Smooth muscle cell (in vitro differentiated cells): Measurements from ENCODE around the gene MAVS. TPM values are rescaled to one million over a fixed set of nuclear protein-coding genes. Genes with fewer than 3 reads are reported as not detected.

Source experiments
- DNase-seq: peaks from one replicate; lab custom pipeline; 2025; ENCODE audit not compliant: unreplicated experiment; lab: John Stamatoyannopoulos, UW
- H2AFZ ChIP-seq: fragments of 200-600 bp; sonication (generic); 2 replicates; pipeline ENCODE4 v1.6.0; 2016; ENCODE audit warnings: antibody characterized with exemption, low read depth, mild to moderate bottlenecking
- H3F3A ChIP-seq: fragments of 200-600 bp; sonication (generic); 2 replicates; pipeline ENCODE4 v1.6.0; 2017; ENCODE audit warnings: antibody characterized with exemption, low read depth
- H3K27ac ChIP-seq: fragments of 200-600 bp; sonication (generic); 2 replicates; pipeline ENCODE4 v1.5.1; 2016; ENCODE audit warnings: low read depth, mild to moderate bottlenecking
- H3K27me3 ChIP-seq: fragments of 200-600 bp; sonication (generic); 2 replicates; pipeline ENCODE4 v1.6.1; 2016; ENCODE audit warnings: low read depth, mild to moderate bottlenecking
- H3K36me3 ChIP-seq: fragments of 200-600 bp; sonication (generic); 2 replicates; pipeline ENCODE4 v1.5.1; 2016; ENCODE audit warnings: low read depth
- H3K4me1 ChIP-seq: fragments of 200-600 bp; sonication (generic); 2 replicates; pipeline ENCODE4 v1.5.1; 2016; ENCODE audit warnings: low read depth
- H3K4me2 ChIP-seq: fragments of 200-600 bp; sonication (generic); 2 replicates; pipeline ENCODE4 v1.6.0; 2016; ENCODE audit warnings: mild to moderate bottlenecking
- H3K4me3 ChIP-seq: fragments of 200-600 bp; sonication (generic); 2 replicates; pipeline ENCODE4 v1.5.1; 2016; ENCODE audit warnings: mild to moderate bottlenecking
- H3K79me2 ChIP-seq: fragments of 200-600 bp; sonication (generic); 2 replicates; pipeline ENCODE4 v1.6.0; 2016; ENCODE audit warnings: low read depth, mild to moderate bottlenecking
- H3K9ac ChIP-seq: fragments of 200-600 bp; sonication (generic); 2 replicates; pipeline ENCODE4 v1.6.0; 2016; ENCODE audit warnings: low read depth
- H3K9me3 ChIP-seq: fragments of 200-600 bp; sonication (generic); replicated peaks from 2 replicates; pipeline ENCODE4 v1.5.1; 2016; ENCODE audit warnings: low read depth
- H4K20me1 ChIP-seq: fragments of 200-600 bp; sonication (generic); 2 replicates; pipeline ENCODE4 v1.6.0; 2016; ENCODE audit warnings: low read depth
- CTCF ChIP-seq: fragments of 200-600 bp; sonication (generic); IDR thresholded peaks from 2 replicates; pipeline ENCODE4 v1.5.1; 2017; ENCODE audit warnings: borderline replicate concordance, mild to moderate bottlenecking, antibody characterized with exemption; ENCODE audit not compliant: insufficient read depth, poor library complexity, severe bottlenecking
- WGBS: methylation state at CpG from one replicate; pipeline ENCODE4 v1.1.7; 2016; ENCODE audit warnings: low lambda C conversion rate; 5-methylcytosine and 5-hydroxymethylcytosine counted together
- polyA plus RNA-seq: library from polyadenylated mRNA; unstranded; fragments of >200 nt; fragmentation: Nextera tagmentation; extraction: Ambion mirVana; gene quantifications from 2 replicates; pipeline ENCODE4 v1.2.1, GENCODE V29; 2016
- total RNA-seq: library from RNA; depleted of rRNA; stranded (reverse); fragments of >200 nt; gene quantifications from 2 replicates; pipeline ENCODE4 v1.2.3, GENCODE V29; 2014

MAVS gene
- total and polyA plus RNA-seq, 2 experiments from 2014 or later: 7.8 to 12.5 TPM

GRCh38 chr20:3811467-3812258 lies 35.0 kb upstream of the MAVS start:
- peaks cover 12% of the 10 kb centered on the region for H3K4me1 ChIP-seq
- no peaks in the 10 kb centered on the region for H3K9me3 ChIP-seq
- no peaks in the 10 kb centered on the region for H3K36me3 ChIP-seq
- no peaks in the 10 kb centered on the region for H4K20me1 ChIP-seq
- H3K9ac ChIP-seq: peak overlapping the region; percentile 82
- peak overlapping the region; percentile 35 for H3K4me3 ChIP-seq
- peak; percentile 90 for DNase-seq
- H3K27me3 ChIP-seq: no peaks in the 10 kb centered on the region
- peak overlapping the region; percentile 79 for H3K4me2 ChIP-seq
- WGBS: 6% methylated on average over 20 of the region's 20 CpGs
- peak overlapping the region; percentile 97 for H3K27ac ChIP-seq
- peaks cover 35% of the 10 kb centered on the region for H3F3A ChIP-seq
- TF ChIP-seq CTCF: no peak
- H3K79me2 ChIP-seq: no peaks in the 10 kb centered on the region
- peak overlapping the region; percentile 49 for H2AFZ ChIP-seq

- 98% methylated on average over 9 of the region's 9 CpGs for WGBS
- H3K4me1 ChIP-seq: peaks cover 9% of the 10 kb centered on the region
- no peak for TF ChIP-seq CTCF
- no peak overlapping the region for H3K4me2 ChIP-seq
- H3K4me3 ChIP-seq: no peak overlapping the region
- H3K27me3 ChIP-seq: no peaks in the 10 kb centered on the region
- no peaks in the 10 kb centered on the region for H4K20me1 ChIP-seq
- H3K36me3 ChIP-seq: no peaks in the 10 kb centered on the region
- peak overlapping the region; percentile 54 for H3K9ac ChIP-seq
- no peak for DNase-seq
- peaks cover 29% of the 10 kb centered on the region for H3F3A ChIP-seq
- H3K9me3 ChIP-seq: no peaks in the 10 kb centered on the region
- H2AFZ ChIP-seq: no peak overlapping the region
- no peaks in the 10 kb centered on the region for H3K79me2 ChIP-seq
- peak overlapping the region; percentile 97 for H3K27ac ChIP-seq
Measured at GRCh38 chr20:3812259-3812681, 34.4 kb upstream of the MAVS start.

- H3K9ac ChIP-seq: no peak overlapping the region
- no peak overlapping the region for H2AFZ ChIP-seq
- H3K79me2 ChIP-seq: no peaks in the 10 kb centered on the region
- DNase-seq: no peak
- H3K27ac ChIP-seq: peak overlapping the region; percentile 97
- H3F3A ChIP-seq: peaks cover 29% of the 10 kb centered on the region
- no peaks in the 10 kb centered on the region for H3K36me3 ChIP-seq
- H3K27me3 ChIP-seq: no peaks in the 10 kb centered on the region
- no peak overlapping the region for H3K4me3 ChIP-seq
- peaks cover 5% of the 10 kb centered on the region for H3K4me1 ChIP-seq
- TF ChIP-seq CTCF: no peak
- WGBS: 61% methylated on average over 8 of the region's 8 CpGs
- no peak overlapping the region for H3K4me2 ChIP-seq
- H3K9me3 ChIP-seq: no peaks in the 10 kb centered on the region
- no peaks in the 10 kb centered on the region for H4K20me1 ChIP-seq
Measured at GRCh38 chr20:3812975-3813847, 33.4 kb upstream of the MAVS start.
